ENCODE measurements around the gene COMMD3.
A peak's percentile ranks its signal among the peaks of the same experiment; 100 is the strongest.
"Not testable (repeated sequence)": the region's sequence is repeated elsewhere in the genome, so short reads cannot be mapped to it uniquely, and the experiment has no call there.

The COMMD3 gene

GRCh38 chr10:22305721-22306120 lies 10.5 kb upstream of the COMMD3 start:
- H3K4me1 ChIP-seq (ENCODE audit: control insufficient read depth, insufficient read depth, low read length, poor library complexity, severe bottlenecking) = no peaks in the 10 kb centered on the region
- DNase-seq = no peak
- no peaks in the 10 kb centered on the region for H3K9me3 ChIP-seq (ENCODE audit: control insufficient read depth, low read length)
- H3K4me3 ChIP-seq (ENCODE audit: insufficient read depth, low read depth, low read length, poor library complexity, severe bottlenecking) = no peak overlapping the region
- no peak overlapping the region for H3K27ac ChIP-seq (ENCODE audit: insufficient read depth, low read length, poor library complexity, severe bottlenecking)
- H3K36me3 ChIP-seq (ENCODE audit: control insufficient read depth, insufficient read depth, low read length) = no peaks in the 10 kb centered on the region
- no peaks in the 10 kb centered on the region for H3K27me3 ChIP-seq (replicated peaks; ENCODE audit: control insufficient read depth, insufficient read depth, low read length, poor library complexity, severe bottlenecking)

- H3K4me3 ChIP-seq (ENCODE audit: insufficient read depth, low read depth, low read length, poor library complexity, severe bottlenecking) = no peak overlapping the region
- no peaks in the 10 kb centered on the region for H3K9me3 ChIP-seq (ENCODE audit: control insufficient read depth, low read length)
- DNase-seq = no peak
- no peaks in the 10 kb centered on the region for H3K36me3 ChIP-seq (ENCODE audit: control insufficient read depth, insufficient read depth, low read length)
- no peaks in the 10 kb centered on the region for H3K27me3 ChIP-seq (replicated peaks; ENCODE audit: control insufficient read depth, insufficient read depth, low read length, poor library complexity, severe bottlenecking)
- no peaks in the 10 kb centered on the region for H3K4me1 ChIP-seq (ENCODE audit: control insufficient read depth, insufficient read depth, low read length, poor library complexity, severe bottlenecking)
- H3K27ac ChIP-seq (ENCODE audit: insufficient read depth, low read length, poor library complexity, severe bottlenecking) = no peak overlapping the region
Measured at GRCh38 chr10:22308390-22308789, 7.8 kb upstream of the COMMD3 start.

DNA sequence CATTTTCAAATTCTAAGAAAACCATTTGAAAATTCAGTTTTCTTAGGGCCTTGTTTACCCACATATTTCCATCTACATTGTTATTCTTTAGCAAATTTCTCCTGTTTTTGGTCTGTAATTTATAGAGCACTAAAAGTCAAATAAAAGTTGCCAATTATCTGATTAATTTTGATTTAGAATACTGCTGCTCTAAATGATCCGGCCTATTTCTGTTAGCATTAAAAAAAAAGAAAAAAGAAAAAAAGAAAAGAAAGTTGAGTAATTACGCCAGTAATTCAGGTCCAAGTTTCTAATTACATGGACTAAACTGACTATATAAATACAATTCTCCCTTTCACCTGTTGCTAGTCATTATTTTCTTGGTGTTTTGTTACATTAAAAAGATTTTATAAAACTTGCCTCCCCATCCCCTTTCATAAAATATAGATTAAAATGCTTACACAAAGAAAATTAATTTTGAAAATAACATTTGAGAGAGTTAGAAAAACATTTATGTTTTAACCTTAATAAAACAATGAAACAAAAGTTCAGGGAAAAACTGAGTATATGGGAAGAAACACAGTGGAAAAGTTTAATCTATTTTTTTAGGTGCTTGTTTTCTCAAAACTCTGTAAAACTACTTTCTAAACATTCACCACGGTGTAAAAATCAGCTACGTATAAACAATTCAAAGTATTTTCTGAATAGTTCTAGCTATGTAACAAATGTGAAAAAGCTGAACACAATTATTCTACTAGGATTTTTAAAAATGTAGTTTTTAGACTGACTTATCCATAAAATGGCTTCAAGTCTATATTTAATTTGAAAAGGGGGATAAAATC lies 6.8 kb upstream of the COMMD3 start:
- H3K27me3 ChIP-seq (replicated peaks; ENCODE audit: control insufficient read depth, insufficient read depth, low read length, poor library complexity, severe bottlenecking) = no peaks in the 10 kb centered on the region
- H3K9me3 ChIP-seq (ENCODE audit: control insufficient read depth, low read length) = no peaks in the 10 kb centered on the region
- H3K4me3 ChIP-seq (ENCODE audit: insufficient read depth, low read depth, low read length, poor library complexity, severe bottlenecking) = no peak overlapping the region
- no peaks in the 10 kb centered on the region for H3K4me1 ChIP-seq (ENCODE audit: control insufficient read depth, insufficient read depth, low read length, poor library complexity, severe bottlenecking)
- no peaks in the 10 kb centered on the region for H3K36me3 ChIP-seq (ENCODE audit: control insufficient read depth, insufficient read depth, low read length)
- no peak for DNase-seq
- H3K27ac ChIP-seq (ENCODE audit: insufficient read depth, low read length, poor library complexity, severe bottlenecking) = no peak overlapping the region

DNA sequence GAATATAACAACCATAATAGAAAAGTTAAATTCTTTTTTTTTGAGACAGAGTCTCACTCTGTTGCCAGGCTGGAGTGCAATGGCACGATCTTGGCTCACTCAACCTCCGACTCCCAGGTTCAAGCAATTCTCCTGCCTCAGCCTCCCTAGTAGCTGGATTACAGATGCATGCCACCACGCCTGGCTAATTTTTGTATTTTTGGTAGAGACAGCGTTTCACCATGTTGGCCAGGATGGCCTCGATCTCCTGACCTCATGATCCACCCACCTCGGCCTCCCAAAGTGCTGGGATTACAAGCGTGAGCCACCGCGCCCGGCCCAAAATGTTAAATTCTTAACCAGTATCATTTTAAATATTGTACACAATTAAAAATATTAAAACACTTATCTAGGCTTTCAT lies 6.2 kb upstream of the COMMD3 start:
- not testable (repeated sequence) for H3K27me3 ChIP-seq (replicated peaks; ENCODE audit: control insufficient read depth, insufficient read depth, low read length, poor library complexity, severe bottlenecking); H3K4me3 ChIP-seq (ENCODE audit: insufficient read depth, low read depth, low read length, poor library complexity, severe bottlenecking); H3K27ac ChIP-seq (ENCODE audit: insufficient read depth, low read length, poor library complexity, severe bottlenecking); H3K36me3 ChIP-seq (ENCODE audit: control insufficient read depth, insufficient read depth, low read length); H3K4me1 ChIP-seq (ENCODE audit: control insufficient read depth, insufficient read depth, low read length, poor library complexity, severe bottlenecking); DNase-seq; H3K9me3 ChIP-seq (ENCODE audit: control insufficient read depth, low read length)

DNA sequence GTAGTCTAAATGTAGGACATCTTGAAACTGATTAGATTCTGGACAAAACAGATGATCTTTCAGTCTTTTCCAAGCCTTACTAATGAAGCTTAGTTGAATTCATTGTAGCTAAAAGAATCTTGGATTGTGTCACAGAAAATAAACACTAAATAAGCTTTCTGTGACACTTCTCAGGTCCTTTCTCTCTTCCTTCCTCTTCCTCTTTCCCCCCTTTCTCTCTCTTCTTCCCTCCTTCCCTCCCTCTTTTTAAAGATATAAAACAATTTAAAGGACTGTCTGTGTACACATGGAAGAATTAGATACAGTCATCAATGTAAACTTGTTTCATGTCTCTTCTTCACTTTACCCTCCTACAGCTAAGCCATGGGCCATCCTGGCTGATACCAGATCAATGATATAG lies 5.3 kb upstream of the COMMD3 start:
- DNase-seq = no peak
- Histone ChIP-seq H3K27me3 (replicated peaks; ENCODE audit: control insufficient read depth, insufficient read depth, low read length, poor library complexity, severe bottlenecking) (no peaks in the 10 kb centered on the region), H3K4me1 (ENCODE audit: control insufficient read depth, insufficient read depth, low read length, poor library complexity, severe bottlenecking) (no peaks in the 10 kb centered on the region), H3K4me3 (ENCODE audit: insufficient read depth, low read depth, low read length, poor library complexity, severe bottlenecking) (no peak overlapping the region), H3K27ac (ENCODE audit: insufficient read depth, low read length, poor library complexity, severe bottlenecking) (no peak overlapping the region), H3K9me3 (ENCODE audit: control insufficient read depth, low read length) (no peaks in the 10 kb centered on the region), H3K36me3 (ENCODE audit: control insufficient read depth, insufficient read depth, low read length) (no peaks in the 10 kb centered on the region)

DNA sequence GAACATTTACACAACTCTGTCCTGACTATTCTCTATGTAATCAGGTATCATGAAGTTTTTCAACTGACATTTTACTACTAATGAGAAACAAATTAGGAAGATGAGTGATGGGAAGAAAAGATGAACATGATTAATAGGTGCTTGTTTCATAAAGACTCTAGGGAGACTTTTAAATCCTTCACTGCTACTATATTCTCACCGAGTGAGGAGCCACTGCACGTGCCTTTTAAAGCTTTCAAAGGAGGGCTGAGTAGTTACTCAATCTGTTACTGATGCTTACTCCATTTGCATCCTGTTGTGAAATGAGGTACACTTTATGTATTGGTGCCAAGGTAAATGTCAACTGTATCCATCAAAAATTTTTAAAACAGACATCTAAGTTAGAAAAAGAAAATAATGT lies 1.3 kb upstream of the COMMD3 start:
- no peaks in the 10 kb centered on the region for H3K36me3 ChIP-seq (ENCODE audit: control insufficient read depth, insufficient read depth, low read length)
- H3K4me3 ChIP-seq (ENCODE audit: insufficient read depth, low read depth, low read length, poor library complexity, severe bottlenecking) = no peak overlapping the region
- no peak for DNase-seq
- H3K9me3 ChIP-seq (ENCODE audit: control insufficient read depth, low read length) = no peaks in the 10 kb centered on the region
- H3K27me3 ChIP-seq (replicated peaks; ENCODE audit: control insufficient read depth, insufficient read depth, low read length, poor library complexity, severe bottlenecking) = peaks cover 5% of the 10 kb centered on the region
- peaks cover 1% of the 10 kb centered on the region for H3K4me1 ChIP-seq (ENCODE audit: control insufficient read depth, insufficient read depth, low read length, poor library complexity, severe bottlenecking)
- no peak overlapping the region for H3K27ac ChIP-seq (ENCODE audit: insufficient read depth, low read length, poor library complexity, severe bottlenecking)

GRCh38 chr10:22315455-22316285 lies 518 bp upstream of the COMMD3 start:
- Histone ChIP-seq H3K27ac (ENCODE audit: insufficient read depth, low read length, poor library complexity, severe bottlenecking) (peak overlapping the region; percentile 73), H3K4me1 (ENCODE audit: control insufficient read depth, insufficient read depth, low read length, poor library complexity, severe bottlenecking) (peaks cover 4% of the 10 kb centered on the region), H3K36me3 (ENCODE audit: control insufficient read depth, insufficient read depth, low read length) (no peaks in the 10 kb centered on the region), H3K27me3 (replicated peaks; ENCODE audit: control insufficient read depth, insufficient read depth, low read length, poor library complexity, severe bottlenecking) (peaks cover 5% of the 10 kb centered on the region), H3K4me3 (ENCODE audit: insufficient read depth, low read depth, low read length, poor library complexity, severe bottlenecking) (peak overlapping the region; percentile 87), H3K9me3 (ENCODE audit: control insufficient read depth, low read length) (no peaks in the 10 kb centered on the region)
- no peak for DNase-seq

- no peak for DNase-seq
- Histone ChIP-seq H3K27me3 (replicated peaks; ENCODE audit: control insufficient read depth, insufficient read depth, low read length, poor library complexity, severe bottlenecking) (peaks cover 5% of the 10 kb centered on the region), H3K27ac (ENCODE audit: insufficient read depth, low read length, poor library complexity, severe bottlenecking) (peak overlapping the region; percentile 73), H3K36me3 (ENCODE audit: control insufficient read depth, insufficient read depth, low read length) (no peaks in the 10 kb centered on the region), H3K4me3 (ENCODE audit: insufficient read depth, low read depth, low read length, poor library complexity, severe bottlenecking) (peak overlapping the region; percentile 87), H3K9me3 (ENCODE audit: control insufficient read depth, low read length) (no peaks in the 10 kb centered on the region), H3K4me1 (ENCODE audit: control insufficient read depth, insufficient read depth, low read length, poor library complexity, severe bottlenecking) (peaks cover 4% of the 10 kb centered on the region)
Measured at GRCh38 chr10:22317076-22317370, 835 bp downstream of the COMMD3 start.

DNA sequence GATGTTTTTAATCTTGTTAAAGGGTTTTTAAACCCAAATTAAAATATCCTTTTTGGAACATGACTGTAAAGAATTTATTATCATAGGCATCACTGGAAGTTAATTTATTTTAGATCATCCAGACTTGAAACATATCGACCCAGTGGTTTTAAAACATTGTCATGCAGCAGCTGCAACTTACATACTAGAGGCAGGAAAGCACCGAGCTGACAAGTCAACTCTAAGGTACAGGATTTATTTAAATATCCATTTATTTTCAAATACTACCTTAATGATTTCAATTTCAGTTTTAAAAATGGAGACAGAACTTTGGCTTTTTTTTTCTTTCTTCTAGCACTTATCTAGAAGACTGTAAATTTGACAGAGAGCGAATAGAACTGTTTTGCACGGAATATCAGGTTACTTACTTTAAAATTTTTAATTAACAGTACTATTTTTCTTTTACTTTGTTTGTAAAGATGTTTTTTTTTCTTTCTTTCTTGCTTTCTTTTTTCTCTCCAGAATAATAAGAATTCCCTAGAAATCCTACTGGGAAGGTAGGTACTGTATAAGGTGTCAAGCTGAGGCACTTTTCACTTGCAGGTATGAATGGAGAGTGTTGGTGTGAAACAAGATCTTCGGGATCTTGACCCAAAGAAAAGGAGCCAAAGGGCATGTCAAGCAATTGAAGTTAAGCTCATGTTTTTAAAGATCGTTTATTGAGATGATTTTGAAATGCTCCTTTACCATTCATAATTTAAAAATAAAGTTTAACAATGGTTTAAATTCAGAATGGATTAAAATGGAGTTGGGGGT lies 1.8 kb downstream of the COMMD3 start:
- H3K4me1 ChIP-seq (ENCODE audit: control insufficient read depth, insufficient read depth, low read length, poor library complexity, severe bottlenecking) = peaks cover 8% of the 10 kb centered on the region
- DNase-seq = no peak
- no peak overlapping the region for H3K27ac ChIP-seq (ENCODE audit: insufficient read depth, low read length, poor library complexity, severe bottlenecking)

DNA sequence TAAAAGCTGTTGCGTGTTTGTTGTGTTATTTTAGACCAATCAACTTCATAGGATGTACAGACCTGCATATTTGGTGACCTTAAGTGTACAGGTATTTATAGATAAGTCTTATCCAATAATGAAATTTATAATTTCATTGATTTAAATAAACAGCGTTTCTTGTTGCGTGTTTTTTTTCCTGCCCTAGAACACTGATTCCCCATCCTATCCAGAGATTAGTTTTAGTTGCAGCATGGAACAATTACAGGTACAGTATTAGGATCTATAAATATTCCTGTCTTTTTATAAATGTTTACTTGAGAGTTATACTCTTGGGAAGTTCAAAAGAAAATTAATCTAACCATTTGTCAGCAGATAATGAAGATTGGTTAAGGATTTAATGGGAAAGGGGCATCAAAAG lies 2.6 kb downstream of the COMMD3 start:
- no peaks in the 10 kb centered on the region for H3K36me3 ChIP-seq (ENCODE audit: control insufficient read depth, insufficient read depth, low read length)
- no peak overlapping the region for H3K4me3 ChIP-seq (ENCODE audit: insufficient read depth, low read depth, low read length, poor library complexity, severe bottlenecking)
- H3K27me3 ChIP-seq (replicated peaks; ENCODE audit: control insufficient read depth, insufficient read depth, low read length, poor library complexity, severe bottlenecking) = peaks cover 15% of the 10 kb centered on the region
- H3K4me1 ChIP-seq (ENCODE audit: control insufficient read depth, insufficient read depth, low read length, poor library complexity, severe bottlenecking) = peaks cover 8% of the 10 kb centered on the region
- no peak overlapping the region for H3K27ac ChIP-seq (ENCODE audit: insufficient read depth, low read length, poor library complexity, severe bottlenecking)
- DNase-seq = no peak
- no peaks in the 10 kb centered on the region for H3K9me3 ChIP-seq (ENCODE audit: control insufficient read depth, low read length)

More for the DNA sequence above, 1.8 kb downstream of the COMMD3 start:
- no peaks in the 10 kb centered on the region for H3K9me3 ChIP-seq (ENCODE audit: control insufficient read depth, low read length)
- H3K27me3 ChIP-seq (replicated peaks; ENCODE audit: control insufficient read depth, insufficient read depth, low read length, poor library complexity, severe bottlenecking) = peaks cover 8% of the 10 kb centered on the region
- H3K4me3 ChIP-seq (ENCODE audit: insufficient read depth, low read depth, low read length, poor library complexity, severe bottlenecking) = no peak overlapping the region
- no peaks in the 10 kb centered on the region for H3K36me3 ChIP-seq (ENCODE audit: control insufficient read depth, insufficient read depth, low read length)

All from effector memory CD4-positive, alpha-beta T cell (primary cell).